Tongue (tissue), 2 donors: ENCODE results near the gene KDM4C. TPM values are rescaled to one million over a fixed set of nuclear protein-coding genes. Genes with fewer than 3 reads are reported as not detected.
"Not testable (repeated sequence)": the region's sequence is repeated elsewhere in the genome, so short reads cannot be mapped to it uniquely, and the experiment has no call there.

Experiments
- DNase-seq: peaks from one replicate; pipeline ENCODE4 v3.0.0-alpha.2; 2015
- total RNA-seq: library from RNA; depleted of rRNA; stranded (reverse); fragments of >200 nt; gene quantifications from one replicate; pipeline ENCODE4 v1.2.3, GENCODE V29; 2014

Gene KDM4C
- 51.6 TPM for total RNA-seq

DNA sequence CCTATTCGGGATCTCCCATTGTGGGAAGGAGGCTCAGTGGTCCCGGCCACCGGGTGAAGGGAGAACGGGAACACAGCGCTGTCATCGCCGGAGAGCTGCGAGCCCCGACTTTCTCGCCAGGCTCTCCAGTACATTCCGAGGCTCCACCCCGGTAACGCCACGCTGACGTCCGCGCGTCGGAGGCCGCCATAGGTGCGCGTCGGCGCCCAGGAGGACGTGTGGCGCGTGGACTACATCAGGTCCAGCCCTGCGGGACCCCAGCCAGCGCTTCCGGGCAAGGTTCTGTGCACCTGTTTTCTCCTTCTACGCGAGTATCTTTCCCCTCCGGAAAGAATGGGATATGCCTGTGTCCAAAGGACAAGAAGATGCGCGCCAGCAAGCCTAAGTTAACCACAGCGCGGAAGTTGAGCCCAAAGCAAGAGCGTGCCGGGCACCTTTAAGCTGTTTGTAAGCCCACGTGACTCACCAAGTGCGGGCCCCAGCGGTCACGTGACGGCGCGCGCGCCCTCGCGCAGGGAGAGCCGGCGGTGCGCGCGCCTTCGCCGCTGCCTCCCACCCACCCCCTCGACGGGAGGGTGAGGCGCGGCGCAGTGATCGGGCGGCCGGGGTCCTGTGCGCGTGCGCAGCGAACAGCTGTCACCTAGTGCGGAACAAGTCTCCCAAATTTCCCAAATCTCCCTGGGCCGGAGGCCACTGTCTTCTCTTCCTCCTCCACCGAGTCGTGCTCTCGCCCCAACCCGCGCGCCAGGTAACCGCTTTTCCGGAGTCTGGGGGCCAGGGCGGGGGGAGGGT, at the start of gene KDM4C:
KDM4C (plus strand) TSS at position 518 of the 792 bp plus-strand sequence. CDS start 35,016 bp downstream, outside the sequence.
- peak; percentile 98 for DNase-seq

DNA sequence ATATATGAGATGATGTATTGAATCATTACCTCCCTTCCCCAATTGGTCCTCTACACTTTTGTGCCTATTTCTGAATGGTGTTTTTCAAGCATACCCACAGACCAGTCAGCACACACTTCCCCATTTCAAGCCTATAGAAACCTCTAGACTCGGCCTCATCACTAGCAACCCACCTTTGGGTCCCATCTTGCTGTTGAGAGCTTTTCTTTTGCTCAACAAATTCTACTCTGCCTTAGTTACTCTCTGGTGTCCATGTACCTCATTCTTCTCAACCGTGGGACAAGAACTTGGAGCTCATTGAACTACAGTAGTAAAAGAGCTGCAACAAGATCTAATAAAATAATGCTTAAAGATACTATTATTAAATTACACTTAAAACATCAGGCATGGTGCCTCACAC, 49.0 kb upstream of the KDM4C start:
- no peak for DNase-seq

DNA sequence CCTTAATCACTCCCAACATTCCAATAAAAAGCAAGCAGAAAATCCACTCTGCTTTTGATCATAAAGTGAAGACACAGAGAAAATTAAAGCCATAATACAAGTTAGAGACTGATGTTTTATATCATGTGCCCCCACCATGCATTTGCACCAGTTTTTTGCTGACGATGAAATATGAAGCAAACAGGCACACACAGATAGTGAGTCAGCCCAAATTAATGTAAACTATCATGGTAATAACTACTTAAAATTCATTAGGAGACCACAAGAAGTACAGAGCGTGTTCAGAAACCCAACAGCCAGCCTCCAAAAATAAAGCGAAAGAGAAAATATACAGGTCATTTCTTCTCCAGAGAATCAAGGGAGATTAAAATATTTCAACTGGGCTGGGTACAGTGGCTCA, 46.4 kb upstream of the KDM4C start:
- DNase-seq: no peak

DNA sequence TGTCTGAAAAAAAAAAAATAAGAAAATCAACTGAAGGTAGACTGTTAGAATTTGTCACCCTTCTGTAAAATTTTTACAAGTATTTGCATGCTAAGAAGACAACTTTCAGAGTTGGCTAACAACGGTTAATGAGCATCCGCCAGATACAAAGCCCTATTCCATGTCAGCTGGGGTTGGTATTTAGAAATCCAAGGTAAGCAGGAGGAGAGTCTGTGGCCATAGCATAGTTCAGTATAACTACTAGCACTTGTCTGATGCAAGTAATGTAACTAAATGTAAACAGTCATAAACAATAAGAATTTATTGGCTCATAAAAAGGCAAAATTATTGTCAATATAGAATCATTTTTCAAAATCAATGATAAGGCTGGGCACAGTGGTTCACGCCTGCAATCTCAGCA, 45.7 kb upstream of the KDM4C start:
- no peak for DNase-seq

DNA sequence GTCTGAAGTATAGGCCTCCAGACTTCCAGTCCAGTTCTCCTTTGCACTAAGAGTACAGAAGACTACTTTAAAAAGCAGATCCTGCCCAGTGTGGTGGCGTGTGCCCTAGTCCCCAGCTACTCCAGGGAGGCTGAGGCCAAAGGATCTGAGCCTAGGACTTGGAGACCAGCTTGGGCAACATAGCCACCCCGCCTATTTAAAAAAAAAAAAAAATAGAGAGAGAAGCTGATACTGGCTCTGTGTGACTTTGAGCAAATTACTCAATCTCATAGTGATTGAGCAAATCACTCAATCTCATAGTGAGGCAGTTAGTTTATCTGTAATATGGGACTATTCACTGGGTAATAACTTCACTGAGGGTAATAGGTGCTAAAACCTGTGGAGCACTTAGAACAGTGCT, 43.6 kb upstream of the KDM4C start:
- no peak for DNase-seq

DNA sequence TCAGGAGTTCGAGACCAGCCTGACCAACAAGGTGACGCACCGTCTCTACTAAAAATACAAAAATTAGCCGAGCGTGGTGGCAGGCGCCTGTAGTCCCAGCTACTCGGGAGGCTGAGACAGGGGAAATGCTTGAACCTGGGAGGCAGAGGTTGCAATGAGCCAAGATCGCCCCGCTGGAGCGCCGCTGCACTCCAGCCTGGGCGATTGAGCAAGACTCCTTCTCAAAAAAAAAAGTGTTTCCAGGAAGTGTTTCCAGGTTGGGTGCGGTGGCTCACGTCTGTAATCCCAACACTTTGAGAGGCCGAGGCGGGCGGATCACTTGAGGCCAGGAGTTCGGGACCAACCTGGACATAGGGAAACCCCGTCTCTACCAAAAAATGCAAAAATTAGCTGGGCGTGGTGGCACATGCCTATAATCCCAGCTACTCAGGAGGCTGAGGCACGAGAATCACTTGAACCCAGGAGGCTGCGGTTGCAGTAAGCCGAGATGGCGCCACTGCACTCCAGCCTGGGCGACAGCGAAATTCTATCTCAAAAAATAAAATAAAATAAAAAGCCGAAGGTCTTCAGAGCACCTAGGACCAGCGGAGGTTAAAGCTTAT, 42.5 kb upstream of the KDM4C start:
- DNase-seq: not testable (repeated sequence)

DNA sequence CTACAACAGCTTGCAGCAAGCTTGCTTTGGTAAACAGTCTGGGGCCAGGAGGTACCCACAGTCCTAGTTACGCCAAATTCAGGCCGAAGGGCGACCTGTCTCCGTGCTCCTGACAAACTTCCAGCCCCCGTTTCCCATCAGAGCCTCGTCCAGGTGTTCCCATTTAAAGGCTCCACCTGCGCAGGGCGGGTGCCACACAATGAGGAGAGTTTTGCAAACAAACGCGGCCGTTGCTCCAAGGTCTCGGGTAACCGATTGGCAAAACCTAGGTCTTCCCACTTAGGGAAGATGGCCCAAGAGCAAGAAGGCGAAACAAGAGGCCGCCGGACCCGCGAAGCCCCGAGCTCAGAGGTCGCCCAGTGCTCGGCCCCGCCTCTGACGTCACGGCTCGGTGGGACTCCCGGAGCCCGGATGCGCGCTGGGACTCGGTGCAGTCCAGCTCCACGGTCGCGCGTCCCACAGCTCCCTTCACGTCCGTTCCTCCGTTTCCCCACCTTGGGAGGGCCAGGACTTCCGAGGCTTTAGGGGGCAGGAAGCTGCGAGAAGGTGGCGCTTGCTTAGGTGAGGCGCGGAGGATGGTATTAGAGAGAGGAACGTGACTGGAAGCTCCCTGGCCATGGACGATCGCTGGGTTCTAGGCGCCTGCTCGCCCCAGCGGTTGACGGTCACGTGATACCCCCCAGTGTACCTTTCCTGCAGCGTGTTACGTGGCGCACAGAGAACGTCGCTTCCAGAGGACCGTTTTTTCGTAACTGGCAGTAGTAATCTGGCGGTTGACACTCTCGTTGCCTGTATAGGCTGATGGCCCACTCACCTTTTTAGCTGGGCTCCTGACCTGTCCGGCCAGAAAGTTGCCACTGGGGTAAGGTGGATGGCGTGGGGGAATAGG, 41.8 kb upstream of the KDM4C start:
- peak; percentile 66 for DNase-seq

DNA sequence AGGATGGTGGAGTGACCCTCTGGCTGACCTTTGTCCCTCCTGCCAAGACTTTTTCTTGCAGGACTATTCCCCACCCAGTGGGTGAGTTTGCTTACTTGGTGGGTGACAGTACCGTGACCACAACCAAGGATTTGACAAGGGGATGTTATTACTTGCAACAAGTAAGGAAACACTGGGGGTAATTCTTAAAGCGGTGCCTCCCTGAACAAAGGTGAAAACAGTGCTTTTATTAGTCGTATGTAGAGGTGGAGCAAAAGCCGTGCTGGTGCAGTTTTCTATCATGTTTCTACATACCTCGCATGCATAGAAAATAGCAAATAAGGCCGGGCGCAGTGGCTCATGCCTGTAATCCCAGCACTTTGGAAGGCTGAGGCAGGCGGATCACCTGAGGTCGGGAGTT, 41.0 kb upstream of the KDM4C start:
- DNase-seq: no peak

DNA sequence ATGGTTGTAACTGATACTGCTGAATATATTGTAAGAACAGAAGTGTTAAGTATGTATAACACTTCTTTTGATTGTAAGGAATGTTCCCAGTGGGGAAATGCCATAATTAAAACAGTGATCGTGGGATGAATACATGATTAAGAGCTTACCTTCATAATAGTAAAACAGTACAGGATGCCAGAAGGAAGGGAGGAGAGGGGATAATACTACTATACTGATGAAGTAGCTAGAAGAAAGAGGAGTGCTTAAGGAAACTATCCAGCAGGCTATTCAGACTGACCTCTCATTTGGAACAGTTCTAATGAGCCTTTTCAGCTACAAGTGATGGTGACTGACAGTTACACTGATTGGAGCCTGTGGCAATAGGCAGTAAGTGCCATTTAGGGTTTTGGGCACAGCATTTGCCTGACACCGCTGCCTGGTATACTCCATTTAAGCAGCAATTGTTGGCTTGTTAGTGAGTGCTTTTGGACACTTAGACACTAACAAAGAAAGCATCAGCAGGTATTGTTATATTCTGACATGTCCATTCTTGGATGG, 33.8 kb upstream of the KDM4C start:
- DNase-seq: no peak

DNA sequence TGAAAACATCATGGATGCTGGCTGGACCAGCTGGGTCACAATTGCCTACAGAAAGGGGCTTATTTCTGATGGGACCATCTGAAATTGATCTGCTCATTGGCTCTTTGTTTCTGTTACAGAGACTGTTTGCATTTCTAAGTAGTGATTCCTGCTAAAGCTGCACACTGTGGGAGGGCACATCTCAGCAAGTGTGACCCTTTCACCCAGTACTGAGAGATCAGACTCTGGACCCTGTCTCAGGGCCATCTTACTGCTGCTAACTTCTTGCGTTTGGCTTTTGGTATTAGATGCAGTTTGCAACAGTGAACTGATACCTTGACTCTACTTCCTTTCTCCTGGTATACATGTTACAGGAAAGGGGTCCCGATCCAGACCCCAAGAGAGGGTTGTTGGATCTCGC, 24.5 kb upstream of the KDM4C start:
- DNase-seq: no peak

DNA sequence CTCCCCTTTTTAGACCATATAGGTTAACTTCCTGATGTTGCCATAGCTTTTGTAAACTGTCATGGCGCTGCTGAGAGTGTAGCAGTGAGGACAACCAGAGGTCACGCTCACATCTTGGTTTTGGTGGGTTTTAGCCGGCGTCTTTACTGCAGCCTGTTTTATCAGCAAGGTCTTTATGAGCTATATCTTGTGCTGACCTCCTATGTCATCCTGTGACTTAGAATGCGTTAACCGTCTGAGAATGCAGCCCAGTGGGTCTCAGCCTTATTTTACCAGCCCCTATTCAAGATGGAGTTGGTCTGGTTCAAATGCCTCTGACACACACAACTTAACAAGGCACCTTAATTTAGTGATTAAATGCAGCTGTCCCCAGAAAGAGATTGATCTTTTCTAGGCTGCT, 23.9 kb upstream of the KDM4C start:
- DNase-seq: no peak

DNA sequence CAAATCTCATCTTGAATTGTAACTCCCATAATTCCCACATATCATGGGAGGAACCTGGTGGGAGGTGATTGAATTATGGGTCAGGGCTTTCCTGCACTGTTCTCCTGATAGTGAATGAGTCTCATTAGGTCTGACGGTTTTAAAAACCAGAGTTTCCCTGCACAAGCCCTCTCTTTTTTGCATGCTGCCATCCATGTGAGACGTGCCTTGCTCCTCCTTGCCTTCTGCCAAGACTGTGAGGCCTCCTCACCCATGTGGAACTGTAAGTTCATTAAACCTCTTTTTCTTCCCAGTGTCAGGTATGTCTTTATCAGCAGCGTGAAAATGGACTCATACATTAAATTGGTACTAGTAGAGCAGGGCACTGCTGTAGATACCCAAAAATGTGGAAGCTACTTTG, 22.4 kb upstream of the KDM4C start:
- DNase-seq: no peak

DNA sequence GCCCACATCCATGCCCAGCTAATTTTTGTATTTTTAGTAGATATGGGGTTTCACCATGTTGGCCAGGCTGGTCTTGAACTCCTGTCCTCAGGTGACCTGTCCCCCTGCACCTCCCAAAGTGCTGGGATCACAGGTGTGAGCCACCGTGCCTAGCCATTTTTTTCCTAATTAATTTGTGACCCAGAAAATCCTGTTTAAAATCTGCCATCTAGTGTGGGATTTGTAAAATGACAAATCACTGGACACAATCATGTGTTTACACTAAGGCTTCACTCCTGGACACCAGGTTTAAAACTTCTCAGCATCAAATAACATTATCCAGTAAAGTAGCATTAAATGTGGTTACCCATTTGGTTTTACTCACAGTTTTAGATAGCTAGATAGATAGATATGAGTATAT, 18.6 kb upstream of the KDM4C start:
- DNase-seq: no peak

DNA sequence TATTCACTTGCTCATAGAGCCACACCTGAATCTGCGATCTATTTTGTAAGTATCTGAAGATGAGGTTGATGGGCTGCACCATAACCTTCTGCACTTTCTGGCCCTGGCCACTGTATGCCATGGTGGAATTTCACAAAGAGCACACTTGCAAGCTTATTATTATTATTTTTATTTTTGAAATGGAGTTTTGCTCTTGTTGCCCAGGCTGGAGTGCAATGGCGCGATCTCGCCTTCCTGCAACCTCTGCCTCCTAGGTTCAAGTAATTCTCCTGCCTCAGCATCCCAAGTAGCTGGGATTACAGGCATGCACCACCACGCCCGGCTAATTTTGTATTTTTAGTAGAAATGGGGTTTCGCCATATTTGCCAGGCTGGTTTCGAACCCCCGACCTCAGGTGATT, 8.9 kb upstream of the KDM4C start:
- DNase-seq: not testable (repeated sequence)

DNA sequence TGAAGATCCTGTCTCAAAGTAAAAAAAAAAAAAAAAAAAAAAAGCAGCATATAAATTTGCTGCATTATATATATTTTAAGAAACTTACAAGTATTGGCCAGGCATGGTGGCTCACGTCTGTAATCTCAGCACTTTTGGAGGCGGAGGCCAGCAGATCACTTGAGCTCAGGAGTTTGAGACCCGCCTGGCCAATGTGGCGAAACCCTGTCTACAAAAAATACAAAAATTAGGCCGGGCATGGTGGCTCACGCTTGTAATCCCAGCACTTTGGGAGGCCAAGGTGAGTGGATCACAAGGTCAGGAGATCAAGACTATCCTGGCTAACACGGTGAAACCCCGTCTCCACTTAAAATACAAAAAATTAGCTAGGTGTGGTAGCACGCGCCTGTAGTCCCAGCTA, 2.9 kb upstream of the KDM4C start:
- not testable (repeated sequence) for DNase-seq

DNA sequence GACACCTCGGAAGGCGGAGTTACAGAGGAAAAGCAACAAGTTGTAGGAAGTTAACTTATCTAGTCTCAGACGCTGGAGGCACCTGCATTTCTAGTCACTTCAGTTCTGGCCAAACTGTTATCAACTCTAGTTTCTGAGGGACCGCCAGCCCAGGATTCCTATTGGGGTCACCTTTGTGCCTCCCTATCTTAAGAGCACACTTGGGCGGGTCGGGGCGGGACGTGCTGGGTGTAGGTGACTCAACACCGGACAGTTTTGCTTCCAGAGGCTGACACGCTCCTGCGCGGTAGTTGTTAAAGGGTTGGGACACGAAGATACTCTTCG, 679 bp upstream of the KDM4C start:
- DNase-seq: peak; percentile 84

DNA sequence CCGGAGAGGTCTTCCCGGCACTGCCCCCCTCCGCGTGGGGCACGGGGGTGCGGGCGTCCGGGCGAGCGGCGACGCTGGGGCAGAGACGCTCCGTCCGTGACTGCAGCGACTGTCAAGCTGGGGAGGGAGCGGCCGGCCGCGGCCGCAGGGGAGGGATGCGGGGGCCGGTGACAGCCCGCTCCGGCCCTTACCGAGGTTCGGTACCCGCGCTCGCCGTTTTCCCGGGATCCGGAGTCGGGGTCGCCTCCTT, 400 bp downstream of the KDM4C start:
- DNase-seq: no peak

DNA sequence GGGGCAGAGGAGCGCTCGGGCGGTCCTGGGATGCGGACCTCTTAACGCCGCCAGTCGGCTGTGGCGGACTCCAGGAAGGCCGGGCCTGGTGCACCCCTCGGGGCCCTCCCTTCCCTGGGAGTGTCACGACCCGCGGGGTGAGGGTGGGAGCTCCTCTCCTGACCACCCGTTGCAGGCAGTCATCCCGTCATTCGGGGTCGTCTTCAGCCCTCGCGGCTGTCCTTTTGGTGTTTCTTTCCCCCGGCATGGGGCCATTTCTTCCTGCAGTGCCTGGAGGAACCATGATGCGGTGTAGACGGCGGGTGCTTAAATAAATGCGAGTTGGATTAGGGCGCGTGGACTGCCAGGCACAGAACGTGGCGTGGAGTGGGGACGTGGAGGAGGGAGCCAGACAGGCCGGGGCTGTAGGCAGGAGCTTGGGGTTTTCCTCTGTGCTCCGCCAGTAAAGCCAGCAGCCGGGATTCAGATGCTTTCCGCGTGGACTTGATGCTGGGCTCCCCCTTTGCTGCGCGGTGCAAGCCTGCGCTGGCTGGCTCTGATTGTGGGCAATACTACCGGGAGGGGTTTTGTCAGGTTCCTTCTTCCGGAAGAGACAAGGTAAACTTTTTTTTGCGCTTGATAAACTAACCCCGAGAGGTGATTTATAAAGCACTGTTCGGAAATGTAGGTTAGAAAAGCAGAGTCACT, 868 bp downstream of the KDM4C start:
- peak; percentile 63 for DNase-seq

DNA sequence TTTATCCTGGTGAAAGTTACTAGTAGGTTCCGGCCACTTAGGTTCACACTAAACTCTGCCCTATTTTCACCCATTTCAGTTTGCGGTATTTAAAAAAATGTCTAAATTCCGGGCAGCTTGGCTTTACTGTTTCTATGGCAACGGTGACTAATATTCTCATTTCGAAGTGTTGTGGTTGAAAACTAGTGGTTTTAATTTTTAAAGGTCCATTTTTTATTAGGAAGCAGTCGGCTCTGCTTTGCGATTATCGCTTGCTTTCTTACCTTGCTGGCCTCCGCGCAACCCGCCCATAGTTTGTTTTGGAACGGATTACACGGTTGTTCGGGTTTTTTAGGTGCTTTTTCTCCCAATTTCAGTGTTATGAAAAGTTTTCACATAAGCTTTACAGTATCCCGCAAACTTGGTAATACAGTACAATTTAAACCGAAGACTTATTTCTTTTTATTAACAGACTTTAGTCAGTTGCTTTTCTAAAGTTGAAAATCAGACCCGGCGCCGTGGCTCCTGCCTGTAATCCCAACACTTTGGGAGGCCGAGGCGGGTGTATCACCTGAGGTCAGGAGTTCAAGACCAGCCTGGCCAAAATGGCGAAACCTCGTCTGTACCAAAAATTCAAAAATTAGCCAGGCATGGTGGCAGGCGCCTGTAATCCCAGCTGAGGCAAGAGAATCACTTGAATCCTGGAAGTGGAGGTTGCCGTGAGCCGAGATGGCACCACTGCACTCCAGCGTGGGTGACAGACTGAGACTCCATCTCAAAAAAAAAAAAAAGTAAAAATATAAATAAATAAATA, 1.6 kb downstream of the KDM4C start:
- peak; percentile 50 for DNase-seq

DNA sequence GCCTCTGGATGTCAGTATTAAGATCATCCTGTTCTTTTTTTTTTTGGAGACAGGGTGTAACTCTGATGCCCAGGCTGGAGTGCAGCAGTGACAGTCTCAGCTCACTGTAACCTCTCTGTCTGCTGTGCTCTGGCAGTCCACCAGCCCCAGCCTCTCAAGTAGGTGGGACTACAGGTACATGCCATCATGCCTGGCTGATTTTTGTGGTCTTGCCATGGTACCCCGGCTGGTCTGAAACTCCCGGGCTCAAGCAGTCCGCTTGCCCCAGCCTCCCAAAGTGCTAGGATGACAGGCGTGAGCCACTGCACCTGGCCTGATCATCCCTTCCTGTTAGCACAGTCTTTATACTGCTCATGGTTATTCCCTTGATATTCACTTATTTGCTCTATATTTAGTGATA, 3.5 kb downstream of the KDM4C start:
- no peak for DNase-seq

DNA sequence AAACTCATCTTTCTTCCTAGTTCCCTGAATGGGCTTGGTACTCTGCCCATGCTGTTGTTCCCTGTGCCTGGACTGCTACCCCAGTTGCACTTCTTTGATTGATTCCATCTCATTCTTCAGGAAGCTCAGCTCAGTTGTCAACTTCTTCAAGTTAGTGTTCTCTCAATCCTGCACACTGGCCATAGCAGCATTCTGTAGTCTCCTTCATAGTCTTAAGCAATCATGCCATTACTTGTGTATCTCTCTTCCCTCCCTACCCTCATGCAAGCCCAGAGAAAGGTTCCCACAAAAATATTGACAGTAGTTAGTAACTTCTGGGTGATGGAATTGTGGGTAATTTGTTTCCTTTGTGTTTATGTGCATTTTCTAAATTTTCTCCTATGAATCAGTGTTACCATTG, 5.5 kb downstream of the KDM4C start:
- no peak for DNase-seq

DNA sequence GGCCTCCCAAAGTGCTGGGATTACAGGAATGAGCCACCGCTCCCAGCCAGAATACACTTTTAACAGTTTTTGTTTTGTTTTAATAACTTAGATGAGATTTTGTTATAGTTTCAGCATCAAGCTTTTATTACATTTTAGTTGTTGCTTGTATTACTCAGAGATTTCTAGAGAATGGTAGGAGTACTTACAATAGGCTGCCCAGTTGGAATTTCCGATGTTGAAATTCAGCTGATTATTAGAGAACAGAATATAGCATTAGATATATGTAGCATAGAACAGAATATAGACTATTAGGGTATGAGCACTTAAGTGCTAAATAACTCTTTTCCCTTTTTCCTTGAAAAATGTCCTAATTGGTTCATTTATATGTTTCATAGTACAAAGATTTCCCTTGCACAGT, 6.2 kb downstream of the KDM4C start:
- no peak for DNase-seq
